Erythroblast (primary cell): ENCODE results near the gene FKRP.

Source experiments
- GATA1 ChIP-seq: IDR thresholded peaks from 2 replicates; pipeline ENCODE4 v1.6.1; 2011; ENCODE audit warnings: low read depth, mild to moderate bottlenecking, control low read depth, low read length, moderate library complexity
- POLR2A ChIP-seq: IDR thresholded peaks from 2 replicates; pipeline ENCODE4 v1.6.1; 2011; ENCODE audit warnings: mild to moderate bottlenecking, low read length

DNA sequence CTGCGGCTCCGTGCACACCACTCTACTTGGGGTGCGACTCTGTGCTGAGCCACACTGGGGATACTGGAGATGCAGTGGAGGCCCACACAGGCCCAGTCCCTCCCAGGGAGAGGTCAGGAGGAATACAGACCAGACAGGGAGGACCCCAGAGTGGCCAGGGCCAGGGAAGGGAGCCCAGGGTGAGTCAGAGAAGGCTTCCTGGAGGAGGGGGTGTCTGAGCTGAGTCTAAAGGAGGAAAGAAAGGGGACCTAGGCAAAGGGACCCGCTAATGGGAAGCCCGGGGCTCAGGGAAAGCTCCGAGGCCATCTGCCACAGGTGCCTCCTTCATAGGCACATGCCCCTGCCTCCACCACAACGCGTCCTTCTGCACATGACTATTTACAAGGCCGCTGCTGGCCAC is 15.7 kb upstream of the FKRP start:
- TF ChIP-seq POLR2A (no peak), GATA1 (no peak)
